Epithelial cell of prostate (primary cell): ENCODE results near the gene RASSF5.

Experiments used
- DNase-seq: peaks from one replicate; pipeline ENCODE4 v3.0.0-alpha.2; 2011; ENCODE audit warnings: low read depth, low spot score
- H3K27ac ChIP-seq: fragments of 450-650 bp; 2 replicates; pipeline ENCODE4 v1.5.1; 2017; ENCODE audit warnings: mild to moderate bottlenecking

RASSF5 gene

GRCh38 chr1:206558794-206559671 is 51.7 kb downstream of the RASSF5 start:
- no peak overlapping the region for H3K27ac ChIP-seq
- no peak for DNase-seq

- H3K27ac ChIP-seq = no peak overlapping the region
- no peak for DNase-seq
Measured at GRCh38 chr1:206559672-206559995, 52.3 kb downstream of the RASSF5 start.

- no peak overlapping the region for H3K27ac ChIP-seq
- no peak for DNase-seq
Measured at GRCh38 chr1:206560007-206560716, 52.8 kb downstream of the RASSF5 start.

GRCh38 chr1:206563367-206564207 is 56.3 kb downstream of the RASSF5 start:
- DNase-seq = no peak
- no peak overlapping the region for H3K27ac ChIP-seq

GRCh38 chr1:206565995-206566394 is 58.7 kb downstream of the RASSF5 start:
- no peak for DNase-seq
- no peak overlapping the region for H3K27ac ChIP-seq

GRCh38 chr1:206566999-206567398 is 59.7 kb downstream of the RASSF5 start:
- no peak overlapping the region for H3K27ac ChIP-seq
- DNase-seq = no peak

- DNase-seq = no peak
- no peak overlapping the region for H3K27ac ChIP-seq
Measured at GRCh38 chr1:206568256-206568655, 60.9 kb downstream of the RASSF5 start.

- no peak overlapping the region for H3K27ac ChIP-seq
Measured at GRCh38 chr1:206568779-206569352, 61.5 kb downstream of the RASSF5 start.

GRCh38 chr1:206569556-206569955 is 62.2 kb downstream of the RASSF5 start:
- no peak for DNase-seq
- H3K27ac ChIP-seq = no peak overlapping the region

More at GRCh38 chr1:206568779-206569352, 61.5 kb downstream of the RASSF5 start:
- DNase-seq = no peak

- H3K27ac ChIP-seq = no peak overlapping the region
- DNase-seq = no peak
Measured at GRCh38 chr1:206570529-206570928, 63.2 kb downstream of the RASSF5 start.

GRCh38 chr1:206572835-206573234 is 65.5 kb downstream of the RASSF5 start:
- no peak overlapping the region for H3K27ac ChIP-seq
- no peak for DNase-seq

- DNase-seq = no peak
- H3K27ac ChIP-seq = no peak overlapping the region
Measured at GRCh38 chr1:206573319-206573718, 66.0 kb downstream of the RASSF5 start.

- H3K27ac ChIP-seq = no peak overlapping the region
- DNase-seq = no peak
Measured at GRCh38 chr1:206573762-206574161, 66.4 kb downstream of the RASSF5 start.

- DNase-seq = no peak
Measured at GRCh38 chr1:206575165-206575893, 68.0 kb downstream of the RASSF5 start.

GRCh38 chr1:206575894-206576737 is 68.8 kb downstream of the RASSF5 start:
- DNase-seq = no peak
- no peak overlapping the region for H3K27ac ChIP-seq

More at GRCh38 chr1:206575165-206575893, 68.0 kb downstream of the RASSF5 start:
- no peak overlapping the region for H3K27ac ChIP-seq

GRCh38 chr1:206577626-206578025 is 70.3 kb downstream of the RASSF5 start:
- no peak overlapping the region for H3K27ac ChIP-seq
- DNase-seq = no peak

GRCh38 chr1:206578068-206578977 is 71.0 kb downstream of the RASSF5 start:
- DNase-seq = peak; percentile 31
- no peak overlapping the region for H3K27ac ChIP-seq

GRCh38 chr1:206578978-206579374 is 71.6 kb downstream of the RASSF5 start:
- H3K27ac ChIP-seq = no peak overlapping the region
- no peak for DNase-seq
